GM21723 (cell line): ENCODE results near the gene MAP3K13.
"Not testable (repeated sequence)": the region's sequence is repeated elsewhere in the genome, so short reads cannot be mapped to it uniquely, and the experiment has no call there.

ENCODE experiments used
- ATAC-seq: cut with Tn5 transposase; IDR thresholded peaks from one replicate; pipeline ENCODE4 v1.9.1; 2021; ENCODE audit warnings: mild to moderate bottlenecking, moderate library complexity; ENCODE audit not compliant: unreplicated experiment

Gene MAP3K13

GRCh38 chr3:185439745-185440466 lies 77.0 kb downstream of the MAP3K13 start:
- ATAC-seq, result no peak

GRCh38 chr3:185442031-185442430 lies 79.1 kb downstream of the MAP3K13 start:
- ATAC-seq, result no peak

- no peak for ATAC-seq
Measured at GRCh38 chr3:185444329-185444728, 81.4 kb downstream of the MAP3K13 start.

GRCh38 chr3:185448107-185448506 lies 85.2 kb downstream of the MAP3K13 start:
- no peak for ATAC-seq

- ATAC-seq, result not testable (repeated sequence)
Measured at GRCh38 chr3:185451432-185451831, 88.5 kb downstream of the MAP3K13 start.

GRCh38 chr3:185457376-185457775 lies 94.4 kb downstream of the MAP3K13 start:
- ATAC-seq, result no peak

- no peak for ATAC-seq
Measured at GRCh38 chr3:185460309-185460708, 97.4 kb downstream of the MAP3K13 start.

- no peak for ATAC-seq
Measured at GRCh38 chr3:185460719-185461350, 97.9 kb downstream of the MAP3K13 start.

- ATAC-seq, result no peak
Measured at GRCh38 chr3:185465471-185465870, 102.5 kb downstream of the MAP3K13 start.

- not testable (repeated sequence) for ATAC-seq
Measured at GRCh38 chr3:185466123-185466522, 103.2 kb downstream of the MAP3K13 start.

- ATAC-seq, result no peak
Measured at GRCh38 chr3:185469542-185469941, 106.6 kb downstream of the MAP3K13 start.

GRCh38 chr3:185470323-185470722 lies 107.4 kb downstream of the MAP3K13 start:
- ATAC-seq, result no peak

- no peak for ATAC-seq
Measured at GRCh38 chr3:185473290-185473815, 110.4 kb downstream of the MAP3K13 start.

GRCh38 chr3:185474922-185475321 lies 112.0 kb downstream of the MAP3K13 start:
- not testable (repeated sequence) for ATAC-seq

GRCh38 chr3:185477316-185477715 lies 114.4 kb downstream of the MAP3K13 start:
- no peak for ATAC-seq

GRCh38 chr3:185479373-185479945 lies 116.5 kb downstream of the MAP3K13 start:
- no peak for ATAC-seq

- ATAC-seq, result no peak
Measured at GRCh38 chr3:185484296-185484695, 121.4 kb downstream of the MAP3K13 start.

- ATAC-seq, result no peak
Measured at GRCh38 chr3:185486394-185486793, 123.5 kb downstream of the MAP3K13 start.

- ATAC-seq, result no peak
Measured at GRCh38 chr3:185488465-185488864, 125.5 kb downstream of the MAP3K13 start.

- ATAC-seq, result no peak
Measured at GRCh38 chr3:185489462-185489861, 126.5 kb downstream of the MAP3K13 start.

- no peak for ATAC-seq
Measured at GRCh38 chr3:185490241-185490640, 127.3 kb downstream of the MAP3K13 start.
